ENCODE measurements around the gene DCHS2.

DCHS2 gene

DNA sequence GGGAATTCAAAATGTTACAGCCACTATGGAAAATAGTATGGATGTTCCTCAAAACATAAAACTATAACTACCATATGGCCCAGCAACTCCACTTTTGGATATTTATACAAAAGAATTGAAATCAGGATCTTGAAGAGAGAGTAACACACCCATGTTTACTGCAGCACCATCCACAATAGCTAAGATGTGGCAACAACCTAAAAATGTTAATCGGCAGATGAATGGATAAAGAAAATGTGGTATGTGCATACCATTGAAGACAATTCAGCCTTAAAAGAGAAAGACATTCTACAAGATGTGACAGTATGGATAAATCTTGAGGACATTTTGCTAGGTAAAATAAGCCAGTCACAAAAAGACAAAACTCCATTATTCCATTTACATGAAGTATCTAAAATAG lies 171.9 kb downstream of the DCHS2 start:
- H2BK5ac ChIP-seq (ENCODE audit: low read depth, low read length, poor library complexity, severe bottlenecking): no peak overlapping the region
- no peaks in the 10 kb centered on the region for H3K36me3 ChIP-seq (ENCODE audit: control insufficient read depth in 1 of 2, insufficient read depth in 2 of 2, low read depth in 1 of 2, low read length in 2 of 2)
- peaks cover 13% of the 10 kb centered on the region for H3K9me3 ChIP-seq (ENCODE audit: control insufficient read depth, low read length)
- no peak overlapping the region for H3K4me3 ChIP-seq (ENCODE audit: insufficient read depth in 1 of 2, low read depth in 1 of 2, low read length in 2 of 2)
- no peaks in the 10 kb centered on the region for H3K27me3 ChIP-seq (ENCODE audit: control insufficient read depth in 1 of 2, insufficient read depth in 1 of 2, low read length in 2 of 2)
- H3K14ac ChIP-seq (ENCODE audit: low read length in 2 of 2): no peak overlapping the region
- no peak overlapping the region for H3K23ac ChIP-seq (ENCODE audit: low read length in 2 of 2)
- no peak overlapping the region for H3K18ac ChIP-seq (ENCODE audit: low read depth in 1 of 2, low read length in 2 of 2)
- H3K9ac ChIP-seq (ENCODE audit: low read length): no peak overlapping the region
- no peak overlapping the region for H3K27ac ChIP-seq (ENCODE audit: low read length, poor library complexity, severe bottlenecking)
- no peak overlapping the region for H4K91ac ChIP-seq (ENCODE audit: low read length)
- H3K4me1 ChIP-seq (ENCODE audit: control insufficient read depth, insufficient read depth, low read depth, low read length): no peaks in the 10 kb centered on the region
- no peak overlapping the region for H3K4me2 ChIP-seq (ENCODE audit: low read length, poor library complexity, severe bottlenecking)
- no peaks in the 10 kb centered on the region for H3K79me1 ChIP-seq (replicated peaks; ENCODE audit: low read length, poor library complexity, severe bottlenecking)
- no peak overlapping the region for H3K4ac ChIP-seq (ENCODE audit: low read depth in 1 of 2, low read length in 2 of 2)
- H2BK12ac ChIP-seq (ENCODE audit: low read length in 2 of 2): no peak overlapping the region
- H2AK5ac ChIP-seq (ENCODE audit: low read length, severe bottlenecking): no peak overlapping the region
- no peak overlapping the region for H2BK15ac ChIP-seq (ENCODE audit: low read depth, poor library complexity, severe bottlenecking)
- no peak for DNase-seq
- H2BK120ac ChIP-seq (ENCODE audit: low read depth, low read length): no peak overlapping the region
- H4K8ac ChIP-seq (ENCODE audit: low read length): no peak overlapping the region
- H2AFZ ChIP-seq (ENCODE audit: low read depth, low read length): no peak overlapping the region
- WGBS: no CpG with 5 or more reads among the region's 1 CpG

DNA sequence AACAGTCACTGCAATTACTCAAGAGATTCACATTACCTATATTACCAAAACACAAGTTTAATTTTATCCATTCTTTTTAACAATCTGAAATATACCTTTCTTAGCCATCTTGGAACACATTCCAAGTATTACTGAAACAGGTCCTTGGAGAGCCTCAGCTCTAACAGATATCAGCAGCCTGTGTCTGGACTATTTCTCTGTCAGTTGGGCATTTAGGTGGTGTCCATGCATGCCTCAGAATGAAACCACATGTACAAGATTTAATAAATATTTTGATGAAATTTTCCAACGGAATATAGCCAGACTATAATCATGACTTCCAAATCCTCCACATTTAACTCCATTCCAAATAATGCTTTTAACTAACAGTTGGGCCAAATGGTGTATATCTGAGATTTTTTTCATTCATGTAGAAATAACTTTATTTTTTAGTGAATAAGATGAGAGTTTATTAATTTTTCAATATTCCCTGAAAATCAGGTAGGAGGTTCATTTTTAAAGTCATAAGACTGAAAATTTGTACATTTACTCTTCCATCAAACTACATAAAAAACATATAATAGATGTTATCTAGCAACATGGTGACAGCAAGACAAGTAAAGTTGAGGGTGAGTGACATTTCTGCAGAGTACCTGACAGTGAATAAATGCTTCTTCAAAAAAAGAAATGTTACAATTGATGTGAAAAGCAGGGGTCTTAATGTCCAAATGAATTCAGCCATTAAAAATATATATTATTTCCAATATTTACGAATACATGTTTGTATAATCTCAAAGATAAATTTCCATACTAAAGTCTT lies 174.2 kb downstream of the DCHS2 start:
- H3K27ac ChIP-seq (ENCODE audit: low read length, poor library complexity, severe bottlenecking): no peak overlapping the region
- no peak overlapping the region for H3K23ac ChIP-seq (ENCODE audit: low read length in 2 of 2)
- no peak overlapping the region for H3K4ac ChIP-seq (ENCODE audit: low read depth in 1 of 2, low read length in 2 of 2)
- H3K27me3 ChIP-seq (ENCODE audit: control insufficient read depth in 1 of 2, insufficient read depth in 1 of 2, low read length in 2 of 2): no peaks in the 10 kb centered on the region
- no peak overlapping the region for H3K18ac ChIP-seq (ENCODE audit: low read depth in 1 of 2, low read length in 2 of 2)
- no peaks in the 10 kb centered on the region for H3K79me1 ChIP-seq (replicated peaks; ENCODE audit: low read length, poor library complexity, severe bottlenecking)
- H4K8ac ChIP-seq (ENCODE audit: low read length): no peak overlapping the region
- no peak overlapping the region for H4K91ac ChIP-seq (ENCODE audit: low read length)
- no peaks in the 10 kb centered on the region for H3K36me3 ChIP-seq (ENCODE audit: control insufficient read depth in 1 of 2, insufficient read depth in 2 of 2, low read depth in 1 of 2, low read length in 2 of 2)
- no peak overlapping the region for H2AFZ ChIP-seq (ENCODE audit: low read depth, low read length)
- no peak overlapping the region for H2BK15ac ChIP-seq (ENCODE audit: low read depth, poor library complexity, severe bottlenecking)
- no peak for DNase-seq
- H3K9ac ChIP-seq (ENCODE audit: low read length): no peak overlapping the region
- no peaks in the 10 kb centered on the region for H3K4me1 ChIP-seq (ENCODE audit: control insufficient read depth, insufficient read depth, low read depth, low read length)
- no peak overlapping the region for H2BK5ac ChIP-seq (ENCODE audit: low read depth, low read length, poor library complexity, severe bottlenecking)
- no peak overlapping the region for H3K4me3 ChIP-seq (ENCODE audit: insufficient read depth in 1 of 2, low read depth in 1 of 2, low read length in 2 of 2)
- no peak overlapping the region for H2BK12ac ChIP-seq (ENCODE audit: low read length in 2 of 2)
- no peak overlapping the region for H2AK5ac ChIP-seq (ENCODE audit: low read length, severe bottlenecking)
- H2BK120ac ChIP-seq (ENCODE audit: low read depth, low read length): no peak overlapping the region
- peaks cover 13% of the 10 kb centered on the region for H3K9me3 ChIP-seq (ENCODE audit: control insufficient read depth, low read length)
- WGBS: no CpG with 5 or more reads among the region's 2 CpGs
- no peak overlapping the region for H3K4me2 ChIP-seq (ENCODE audit: low read length, poor library complexity, severe bottlenecking)
- H3K14ac ChIP-seq (ENCODE audit: low read length in 2 of 2): no peak overlapping the region

DNA sequence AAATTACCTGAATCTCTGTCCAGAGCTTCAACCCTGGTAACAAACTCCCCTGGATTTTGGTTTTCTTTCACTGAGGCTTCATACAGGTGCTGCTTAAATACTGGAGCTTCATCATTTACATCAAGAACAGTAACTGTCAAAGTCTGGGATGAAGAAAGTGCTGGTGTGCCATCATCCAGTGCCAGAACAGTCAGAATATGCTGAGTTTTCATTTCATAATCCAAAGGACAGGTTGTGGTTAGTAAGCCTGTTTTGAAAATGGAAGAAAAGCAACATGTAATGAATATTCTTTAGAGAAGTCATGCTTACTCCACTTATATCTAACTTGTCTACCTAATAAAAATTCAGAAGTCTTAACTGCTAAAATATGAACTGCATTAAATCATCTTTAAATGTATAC lies 175.9 kb downstream of the DCHS2 start:
- H3K36me3 ChIP-seq (ENCODE audit: control insufficient read depth in 1 of 2, insufficient read depth in 2 of 2, low read depth in 1 of 2, low read length in 2 of 2): no peaks in the 10 kb centered on the region
- no peaks in the 10 kb centered on the region for H3K4me1 ChIP-seq (ENCODE audit: control insufficient read depth, insufficient read depth, low read depth, low read length)
- no peak overlapping the region for H3K18ac ChIP-seq (ENCODE audit: low read depth in 1 of 2, low read length in 2 of 2)
- H3K4me2 ChIP-seq (ENCODE audit: low read length, poor library complexity, severe bottlenecking): no peak overlapping the region
- no peak overlapping the region for H4K8ac ChIP-seq (ENCODE audit: low read length)
- H3K14ac ChIP-seq (ENCODE audit: low read length in 2 of 2): no peak overlapping the region
- no peak overlapping the region for H2BK5ac ChIP-seq (ENCODE audit: low read depth, low read length, poor library complexity, severe bottlenecking)
- H2BK15ac ChIP-seq (ENCODE audit: low read depth, poor library complexity, severe bottlenecking): no peak overlapping the region
- no peak for DNase-seq
- H3K4me3 ChIP-seq (ENCODE audit: insufficient read depth in 1 of 2, low read depth in 1 of 2, low read length in 2 of 2): no peak overlapping the region
- no peak overlapping the region for H2BK12ac ChIP-seq (ENCODE audit: low read length in 2 of 2)
- no peak overlapping the region for H2BK120ac ChIP-seq (ENCODE audit: low read depth, low read length)
- no peak overlapping the region for H2AFZ ChIP-seq (ENCODE audit: low read depth, low read length)
- H3K27ac ChIP-seq (ENCODE audit: low read length, poor library complexity, severe bottlenecking): no peak overlapping the region
- H3K4ac ChIP-seq (ENCODE audit: low read depth in 1 of 2, low read length in 2 of 2): no peak overlapping the region
- H4K91ac ChIP-seq (ENCODE audit: low read length): no peak overlapping the region
- no peak overlapping the region for H3K23ac ChIP-seq (ENCODE audit: low read length in 2 of 2)
- H3K9me3 ChIP-seq (ENCODE audit: control insufficient read depth, low read length): peaks cover 10% of the 10 kb centered on the region
- no peak overlapping the region for H2AK5ac ChIP-seq (ENCODE audit: low read length, severe bottlenecking)
- H3K79me1 ChIP-seq (replicated peaks; ENCODE audit: low read length, poor library complexity, severe bottlenecking): no peaks in the 10 kb centered on the region
- H3K9ac ChIP-seq (ENCODE audit: low read length): no peak overlapping the region
- H3K27me3 ChIP-seq (ENCODE audit: control insufficient read depth in 1 of 2, insufficient read depth in 1 of 2, low read length in 2 of 2): no peaks in the 10 kb centered on the region

DNA sequence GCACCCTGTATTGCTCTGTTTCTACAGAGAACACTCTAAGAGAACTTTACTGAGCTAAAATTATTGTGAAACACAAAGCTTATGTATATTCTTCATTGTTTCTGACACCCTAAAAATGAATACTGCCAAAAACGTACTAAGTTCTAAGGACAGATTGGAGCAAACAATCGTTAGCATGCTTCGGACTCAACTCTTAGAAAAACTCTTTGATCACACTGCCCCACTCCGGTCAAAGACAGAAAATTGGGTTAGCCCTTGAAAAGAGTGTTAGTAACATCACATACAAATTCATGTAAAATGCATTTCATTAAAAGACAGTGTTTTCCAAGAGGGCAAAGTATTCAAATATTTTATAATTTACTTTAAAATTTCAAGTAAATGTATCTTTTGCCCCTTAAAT lies 177.4 kb downstream of the DCHS2 start:
- no peak overlapping the region for H2BK12ac ChIP-seq (ENCODE audit: low read length in 2 of 2)
- no peak overlapping the region for H3K27ac ChIP-seq (ENCODE audit: low read length, poor library complexity, severe bottlenecking)
- H3K36me3 ChIP-seq (ENCODE audit: control insufficient read depth in 1 of 2, insufficient read depth in 2 of 2, low read depth in 1 of 2, low read length in 2 of 2): no peaks in the 10 kb centered on the region
- H3K9ac ChIP-seq (ENCODE audit: low read length): peak overlapping the region; percentile 17
- DNase-seq: peak; percentile 48
- no peak overlapping the region for H2BK5ac ChIP-seq (ENCODE audit: low read depth, low read length, poor library complexity, severe bottlenecking)
- H3K9me3 ChIP-seq (ENCODE audit: control insufficient read depth, low read length): peaks cover 1% of the 10 kb centered on the region
- H3K79me1 ChIP-seq (replicated peaks; ENCODE audit: low read length, poor library complexity, severe bottlenecking): no peaks in the 10 kb centered on the region
- H3K18ac ChIP-seq (ENCODE audit: low read depth in 1 of 2, low read length in 2 of 2): no peak overlapping the region
- no peak overlapping the region for H2BK120ac ChIP-seq (ENCODE audit: low read depth, low read length)
- H4K8ac ChIP-seq (ENCODE audit: low read length): no peak overlapping the region
- H3K4me2 ChIP-seq (ENCODE audit: low read length, poor library complexity, severe bottlenecking): no peak overlapping the region
- no peaks in the 10 kb centered on the region for H3K4me1 ChIP-seq (ENCODE audit: control insufficient read depth, insufficient read depth, low read depth, low read length)
- no peak overlapping the region for H3K4me3 ChIP-seq (ENCODE audit: insufficient read depth in 1 of 2, low read depth in 1 of 2, low read length in 2 of 2)
- H4K91ac ChIP-seq (ENCODE audit: low read length): no peak overlapping the region
- no peaks in the 10 kb centered on the region for H3K27me3 ChIP-seq (ENCODE audit: control insufficient read depth in 1 of 2, insufficient read depth in 1 of 2, low read length in 2 of 2)
- no peak overlapping the region for H2AFZ ChIP-seq (ENCODE audit: low read depth, low read length)
- WGBS: 17% methylated on average over 1 of the region's 4 CpGs
- H3K14ac ChIP-seq (ENCODE audit: low read length in 2 of 2): no peak overlapping the region
- no peak overlapping the region for H2BK15ac ChIP-seq (ENCODE audit: low read depth, poor library complexity, severe bottlenecking)
- H2AK5ac ChIP-seq (ENCODE audit: low read length, severe bottlenecking): no peak overlapping the region
- no peak overlapping the region for H3K4ac ChIP-seq (ENCODE audit: low read depth in 1 of 2, low read length in 2 of 2)
- no peak overlapping the region for H3K23ac ChIP-seq (ENCODE audit: low read length in 2 of 2)

Data from mesenchymal stem cell (in vitro differentiated cells and primary cell).